HG02870 (cell line): ENCODE data around the gene ZNF189.
"Not testable (repeated sequence)": the region's sequence is repeated elsewhere in the genome, so short reads cannot be mapped to it uniquely, and the experiment has no call there.

Experiments
- ATAC-seq: cut with Tn5 transposase; IDR thresholded peaks from one replicate; pipeline ENCODE4 v1.9.1; 2021; ENCODE audit warnings: mild to moderate bottlenecking, moderate library complexity; ENCODE audit not compliant: unreplicated experiment

Gene ZNF189

DNA sequence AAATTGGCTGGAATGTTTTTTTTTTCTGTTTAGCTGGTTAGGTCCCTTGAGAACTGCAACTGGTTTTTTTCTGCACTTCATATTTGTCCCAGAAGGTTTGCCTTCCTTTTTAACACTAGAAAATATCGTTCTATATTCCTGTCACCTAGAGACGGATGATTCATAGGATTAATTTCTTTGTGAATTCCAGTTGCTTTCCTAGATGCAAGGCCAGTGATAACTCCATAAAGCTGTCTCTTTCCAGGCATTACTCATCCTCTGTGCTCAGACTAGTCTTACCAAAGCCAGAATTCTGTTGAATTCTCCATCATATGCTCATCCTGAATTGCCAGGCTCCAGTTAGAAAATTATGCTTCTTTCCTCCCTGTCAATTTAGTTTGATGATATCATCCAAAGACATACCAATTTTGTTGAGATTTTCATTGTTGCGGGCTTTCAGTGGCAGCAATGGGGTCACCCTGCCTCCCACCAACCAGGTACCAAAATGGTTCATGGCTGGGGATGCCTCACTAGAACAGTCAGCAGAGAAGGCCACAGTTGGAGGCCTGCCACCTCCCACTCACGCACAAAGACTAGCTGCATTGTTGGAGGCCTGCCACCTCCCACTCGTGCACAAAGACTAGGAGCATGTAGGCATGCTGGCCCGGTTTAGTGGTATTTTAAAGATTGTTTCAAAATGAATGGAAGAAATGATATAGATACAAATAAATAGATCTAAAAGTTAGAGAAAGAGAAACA is 22.4 kb upstream of the ZNF189 start:
- ATAC-seq = no peak

DNA sequence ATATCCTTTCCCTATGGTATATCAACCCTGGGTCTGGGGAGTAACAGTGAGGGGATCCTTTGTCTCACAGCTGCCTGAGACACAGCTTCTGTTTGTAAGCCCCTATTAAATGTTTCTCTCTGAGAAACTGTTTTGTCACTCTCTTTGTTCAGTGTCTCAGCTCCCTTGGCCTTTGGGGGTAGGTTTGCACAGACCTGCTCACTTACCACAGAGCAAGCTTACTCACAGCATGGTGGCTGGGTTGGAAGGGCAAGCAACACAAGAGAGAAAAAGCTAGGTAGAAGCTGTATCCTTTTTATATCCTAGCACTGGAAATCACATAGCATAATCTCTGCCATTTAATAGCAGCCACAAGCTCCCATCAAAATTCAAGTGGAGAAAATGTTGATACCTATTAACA is 18.4 kb upstream of the ZNF189 start:
- ATAC-seq = no peak

DNA sequence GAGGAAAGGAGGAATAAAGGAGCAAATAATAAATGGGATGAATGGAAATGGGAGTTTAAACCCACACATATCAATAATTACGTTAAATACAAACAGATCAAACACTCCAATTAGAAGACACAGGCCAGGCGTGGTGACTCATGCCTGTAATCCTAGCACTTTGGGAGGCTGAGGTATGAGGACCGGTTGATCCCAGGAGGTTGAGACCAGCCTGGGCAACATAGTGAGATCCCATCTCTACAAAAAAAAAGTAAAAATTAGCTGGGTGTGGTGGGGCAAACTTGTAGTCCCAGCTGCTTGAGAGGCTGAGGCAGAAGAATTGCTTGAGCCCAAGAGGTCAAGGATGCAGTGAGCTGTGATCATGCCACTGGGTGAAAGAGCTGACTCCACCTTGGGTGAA is 17.5 kb upstream of the ZNF189 start:
- ATAC-seq = no peak

DNA sequence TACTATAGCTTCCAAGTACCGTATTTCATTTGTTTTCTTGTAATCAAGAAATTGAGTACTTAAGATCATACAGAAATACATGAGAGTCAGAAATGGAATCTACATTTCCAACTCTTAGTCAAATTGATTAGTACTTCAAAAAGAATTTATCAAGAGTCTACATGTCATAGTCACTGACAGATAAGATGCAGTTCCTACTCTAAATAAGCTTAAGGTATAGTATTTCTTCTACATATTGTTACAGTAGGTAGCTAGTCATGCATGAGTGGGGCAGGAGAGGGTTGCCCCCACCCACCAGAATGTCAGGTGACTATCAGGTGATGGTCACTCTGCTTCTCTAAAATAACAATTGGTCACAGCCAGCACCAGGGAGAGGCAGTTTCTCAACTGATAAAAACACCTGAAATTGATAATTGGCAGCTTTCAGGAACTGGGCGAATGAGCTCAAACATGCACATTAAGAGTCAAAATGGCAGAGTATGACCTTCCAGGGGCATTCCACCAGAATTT is 16.8 kb upstream of the ZNF189 start:
- ATAC-seq = no peak

DNA sequence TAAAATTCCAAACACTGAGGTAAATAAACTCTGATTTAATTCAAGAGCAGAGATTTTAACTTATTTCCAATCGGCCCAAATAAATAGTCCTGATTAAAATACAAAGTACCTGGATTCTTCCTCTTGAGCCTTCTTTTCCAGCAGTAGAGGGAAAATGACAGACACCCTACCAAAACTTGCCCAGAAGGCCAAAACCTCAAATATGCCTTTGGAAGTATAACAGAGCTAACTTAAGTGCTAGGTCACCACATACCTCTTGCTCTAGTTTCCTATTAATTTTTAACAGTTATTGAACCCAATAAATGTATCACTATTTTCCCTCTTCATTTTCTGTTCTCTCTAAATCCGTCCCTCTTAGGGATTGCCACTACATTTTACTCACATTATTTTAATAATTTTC is 15.3 kb upstream of the ZNF189 start:
- ATAC-seq = no peak

DNA sequence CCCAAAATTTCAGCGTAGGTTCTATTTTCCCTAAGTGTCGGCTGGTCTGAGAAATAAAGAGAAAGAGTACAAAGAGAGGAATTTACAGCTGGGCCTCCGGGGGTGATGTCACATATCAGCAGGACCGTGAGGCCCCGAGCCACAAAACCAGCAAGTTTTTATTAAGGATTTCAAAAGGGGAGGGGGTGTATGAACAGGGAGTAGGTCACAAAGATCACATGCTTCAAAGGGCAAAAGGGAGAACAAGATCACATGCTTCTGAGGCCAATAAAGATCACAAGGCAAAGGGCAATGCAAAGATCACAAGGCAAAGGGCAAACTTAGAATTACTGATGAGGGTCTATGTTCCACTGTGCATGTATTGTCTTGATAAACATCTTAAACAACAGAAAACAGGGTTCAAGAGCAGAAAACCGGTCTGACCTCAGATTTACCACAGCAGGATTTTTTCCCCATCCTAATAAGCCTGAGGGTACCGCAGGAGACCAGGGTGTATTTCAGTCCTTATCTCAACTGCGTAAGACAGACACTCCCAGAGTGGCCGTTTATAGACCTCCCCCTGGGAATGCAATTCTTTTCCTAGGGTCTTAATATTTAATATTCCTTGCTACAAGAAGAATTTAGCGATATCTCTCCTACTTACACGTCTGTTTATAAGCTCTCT is 13.6 kb upstream of the ZNF189 start, which contains the start of gene BAAT:
BAAT (minus strand) TSS at position 134 of the 664 bp plus-strand sequence. CDS start 13,602 bp downstream, outside the sequence.
- not testable (repeated sequence) for ATAC-seq

DNA sequence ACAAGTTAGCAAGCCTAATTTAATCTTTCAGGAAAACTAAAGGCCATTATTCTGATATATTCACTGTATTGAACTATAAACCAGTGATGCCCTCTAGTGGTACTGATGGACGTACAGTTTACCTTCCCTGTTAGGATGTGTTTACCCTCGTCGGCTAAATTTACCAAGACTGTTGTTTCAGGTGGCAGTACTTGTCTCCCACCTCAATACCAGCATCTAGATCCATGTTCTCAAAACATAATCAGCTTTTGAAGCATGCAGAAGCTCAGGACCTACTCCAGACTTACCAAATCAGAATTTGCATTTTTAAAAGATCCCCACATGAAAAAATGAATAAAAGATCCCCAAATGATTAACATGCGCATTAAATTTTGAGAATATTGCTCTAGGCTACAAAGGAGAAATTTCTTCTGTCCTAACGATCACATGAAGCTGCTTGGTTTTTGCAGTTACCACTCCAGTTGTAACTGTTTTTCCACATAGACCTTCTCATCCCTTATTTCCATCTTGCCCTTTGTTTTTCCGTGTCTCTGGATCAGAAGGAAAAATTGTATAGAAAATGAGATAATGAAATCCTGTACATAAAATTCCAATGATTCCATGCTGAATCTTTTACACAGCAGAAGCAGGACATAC is 10.7 kb upstream of the ZNF189 start:
- peak; percentile 89 for ATAC-seq

DNA sequence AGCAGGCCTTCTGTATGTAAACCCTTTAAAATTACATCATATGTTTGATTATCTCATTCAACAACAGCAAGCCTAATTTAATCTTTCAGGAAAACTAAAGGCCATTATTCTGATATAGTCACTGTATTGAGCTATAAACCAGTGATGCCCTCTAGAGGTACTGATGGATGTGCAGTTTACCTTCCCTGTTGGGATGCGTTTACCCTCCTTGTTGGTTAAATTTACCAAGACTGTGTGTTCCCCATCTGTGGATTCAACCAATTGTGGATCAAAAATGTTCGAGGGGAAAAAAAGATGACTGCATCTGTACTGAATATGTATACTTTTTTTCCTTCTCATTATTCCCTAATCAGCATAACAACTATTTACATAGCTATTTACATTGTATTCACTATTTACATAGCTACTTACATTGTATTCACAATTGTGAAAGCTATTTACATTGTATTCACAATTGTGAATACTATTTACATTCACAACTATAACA is 10.1 kb upstream of the ZNF189 start:
- ATAC-seq = no peak

DNA sequence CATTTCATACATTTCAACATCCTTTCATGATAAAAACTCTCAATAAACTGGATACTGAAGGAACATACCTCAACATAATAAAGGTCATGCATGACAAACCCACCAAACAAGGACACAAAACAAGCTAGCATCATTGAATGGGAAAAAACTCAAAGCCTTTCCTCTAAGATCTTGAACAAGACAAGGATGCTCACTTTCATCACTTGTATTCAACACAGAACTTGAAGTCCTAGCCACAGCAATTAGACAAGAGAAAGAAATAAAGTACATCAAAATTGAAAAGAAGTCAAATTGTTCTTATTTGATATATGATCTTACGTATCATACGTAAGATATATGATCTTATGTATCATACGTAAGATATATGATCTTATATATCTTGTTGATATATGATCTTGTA is 5.5 kb upstream of the ZNF189 start:
- ATAC-seq = no peak

DNA sequence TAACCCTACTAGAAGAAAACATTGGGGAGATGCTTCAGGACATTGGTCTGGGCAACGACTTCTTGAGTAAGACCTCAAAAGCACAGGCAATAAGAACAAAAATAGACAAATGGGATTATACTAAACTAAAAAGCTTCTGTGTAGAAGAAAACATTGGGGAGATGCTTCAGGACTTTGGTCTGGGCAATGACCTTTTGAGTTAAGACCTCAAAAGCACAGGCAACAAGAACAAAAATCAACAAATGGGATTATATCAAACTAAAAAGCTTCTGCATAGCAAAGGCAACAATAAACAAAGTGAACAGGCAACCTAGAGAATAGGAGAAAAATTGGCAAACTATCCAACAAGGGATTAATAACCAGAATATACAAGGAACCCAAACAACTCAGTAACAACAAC is 4.0 kb upstream of the ZNF189 start:
- ATAC-seq = no peak

DNA sequence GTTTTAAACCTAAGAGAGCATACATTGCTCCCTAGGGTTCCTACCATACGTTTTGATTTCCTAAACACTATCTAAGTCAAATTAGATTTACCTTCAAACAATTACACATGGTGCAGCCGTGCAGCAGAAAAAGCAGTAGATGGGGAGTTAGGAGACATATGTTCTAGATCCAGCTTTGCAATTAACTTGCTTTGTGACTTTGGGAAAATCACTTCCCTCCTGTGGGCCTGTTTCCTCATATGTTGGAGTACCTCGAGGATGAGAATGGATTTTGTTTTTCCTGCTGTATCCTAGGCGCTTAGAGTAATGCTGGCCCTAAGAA is 944 bp upstream of the ZNF189 start:
- ATAC-seq = no peak

DNA sequence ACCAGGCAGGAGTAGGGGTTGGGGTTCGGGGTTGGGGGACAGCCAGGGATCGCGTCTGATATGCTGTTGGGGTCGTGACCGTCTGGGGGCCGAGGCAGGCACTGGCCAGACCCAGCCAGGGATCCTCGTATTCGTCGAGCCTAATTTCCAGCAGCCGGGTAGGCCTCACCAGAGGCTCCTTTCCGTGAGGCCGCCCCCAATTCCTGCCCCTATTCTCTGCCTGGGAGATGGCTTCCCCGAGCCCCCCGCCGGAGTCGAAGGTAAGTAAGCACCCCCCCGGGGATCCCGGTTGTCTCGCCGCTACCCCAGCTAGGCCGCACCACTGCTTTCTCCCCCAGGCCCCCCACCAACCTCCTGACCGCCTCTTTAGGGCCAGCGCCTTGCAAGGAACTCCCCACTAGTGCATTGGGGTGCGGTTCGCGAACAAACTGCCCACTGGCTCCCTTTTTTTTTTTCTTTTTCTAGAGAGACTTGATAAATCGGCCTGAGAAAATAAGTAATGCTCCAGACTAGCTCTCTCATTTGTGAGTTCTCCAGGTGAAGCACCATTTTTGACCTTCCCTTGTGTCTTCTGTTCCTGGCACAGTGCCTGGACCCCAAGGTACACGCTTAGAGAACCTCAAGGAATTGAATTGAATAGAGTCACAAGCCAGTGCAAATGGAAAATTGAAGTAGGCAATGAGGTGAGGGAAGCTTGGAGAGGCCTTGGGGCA is 435 bp downstream of the ZNF189 start:
- ATAC-seq = peak; percentile 6

DNA sequence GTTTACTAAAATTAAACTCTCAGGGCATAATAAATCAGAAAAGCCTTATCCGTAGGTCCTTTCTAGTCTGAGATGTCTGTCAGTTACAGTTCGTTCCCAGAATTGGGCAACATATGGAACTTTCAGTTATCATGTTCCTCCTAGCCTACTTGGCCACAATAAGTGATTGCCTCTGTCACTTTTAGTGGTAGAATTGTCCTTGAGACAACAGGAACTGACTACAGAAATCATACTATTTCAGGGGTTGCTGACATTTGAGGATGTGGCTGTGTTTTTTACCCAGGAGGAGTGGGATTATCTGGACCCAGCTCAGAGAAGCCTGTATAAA is 956 bp downstream of the ZNF189 start:
- ATAC-seq = no peak

DNA sequence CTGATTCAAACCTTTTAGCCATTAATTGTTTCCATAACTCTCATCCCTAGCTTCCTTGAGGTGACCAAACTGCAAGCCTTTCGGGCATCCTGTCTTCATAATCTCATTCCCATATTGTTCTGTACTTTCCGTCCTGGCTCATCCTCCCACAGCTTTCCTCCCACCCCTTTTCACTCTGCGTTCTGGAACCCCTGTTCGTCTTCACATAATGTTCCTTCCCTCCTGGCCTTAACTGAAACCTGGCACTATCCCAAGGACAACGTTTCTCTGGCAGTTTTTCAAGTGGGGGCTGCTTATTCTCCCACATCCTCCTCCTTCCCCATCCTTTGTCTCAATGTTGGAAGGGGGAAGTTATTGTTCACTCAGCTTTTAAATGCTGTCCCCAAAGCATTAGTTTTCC is 1.5 kb downstream of the ZNF189 start:
- ATAC-seq = no peak

DNA sequence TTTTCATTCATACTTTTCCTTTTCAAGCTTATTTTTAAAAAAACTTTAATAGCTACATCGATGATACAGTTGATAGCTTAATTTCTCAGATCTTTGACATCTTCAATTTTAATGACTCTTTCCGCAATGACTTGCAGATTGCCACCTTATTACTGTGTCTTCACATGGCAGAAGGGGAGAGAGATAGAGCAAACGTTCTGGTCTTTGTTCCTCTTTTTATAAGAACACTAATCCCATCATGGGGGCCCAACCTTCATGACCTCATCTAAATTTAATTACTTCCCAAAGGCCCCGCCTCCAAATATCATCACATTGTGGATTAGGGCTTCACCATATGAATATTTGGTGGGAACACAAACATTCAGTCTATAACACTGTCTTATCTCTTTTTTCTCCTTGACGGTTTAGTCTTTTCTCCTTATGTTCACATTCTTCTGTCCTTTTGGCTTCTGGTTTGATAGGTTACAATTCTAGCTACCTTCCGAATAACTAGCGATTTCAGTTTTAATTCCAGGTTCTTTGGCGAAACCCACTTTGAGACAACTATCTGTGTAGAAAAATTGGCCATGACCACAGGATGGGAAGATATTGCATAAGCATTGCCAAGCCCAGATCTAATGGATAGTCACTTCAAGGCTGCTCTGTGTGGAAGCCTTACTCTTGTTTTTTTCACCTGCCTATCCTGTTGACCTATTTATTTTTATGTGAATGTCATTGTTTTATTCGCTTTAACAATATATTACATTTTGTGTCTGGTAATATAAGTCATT is 5.0 kb downstream of the ZNF189 start:
- ATAC-seq = no peak

DNA sequence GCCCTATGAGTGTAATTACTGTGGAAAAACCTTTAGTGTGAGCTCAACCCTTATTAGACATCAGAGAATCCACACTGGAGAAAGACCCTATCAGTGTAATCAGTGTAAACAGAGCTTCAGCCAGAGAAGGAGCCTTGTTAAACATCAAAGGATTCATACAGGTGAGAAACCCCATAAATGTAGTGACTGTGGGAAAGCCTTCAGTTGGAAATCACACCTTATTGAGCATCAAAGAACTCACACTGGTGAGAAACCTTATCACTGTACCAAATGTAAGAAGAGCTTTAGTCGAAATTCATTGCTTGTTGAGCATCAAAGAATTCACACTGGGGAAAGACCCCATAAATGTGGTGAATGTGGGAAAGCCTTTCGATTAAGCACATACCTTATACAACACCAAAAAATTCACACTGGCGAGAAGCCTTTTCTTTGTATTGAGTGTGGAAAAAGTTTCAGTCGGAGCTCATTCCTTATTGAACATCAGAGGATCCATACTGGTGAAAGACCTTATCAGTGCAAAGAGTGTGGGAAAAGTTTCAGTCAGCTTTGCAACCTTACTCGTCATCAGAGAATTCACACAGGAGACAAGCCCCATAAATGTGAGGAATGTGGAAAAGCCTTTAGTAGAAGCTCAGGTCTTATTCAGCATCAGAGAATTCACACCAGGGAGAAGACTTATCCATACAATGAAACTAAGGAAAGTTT is 9.9 kb downstream of the ZNF189 start:
- no peak for ATAC-seq

DNA sequence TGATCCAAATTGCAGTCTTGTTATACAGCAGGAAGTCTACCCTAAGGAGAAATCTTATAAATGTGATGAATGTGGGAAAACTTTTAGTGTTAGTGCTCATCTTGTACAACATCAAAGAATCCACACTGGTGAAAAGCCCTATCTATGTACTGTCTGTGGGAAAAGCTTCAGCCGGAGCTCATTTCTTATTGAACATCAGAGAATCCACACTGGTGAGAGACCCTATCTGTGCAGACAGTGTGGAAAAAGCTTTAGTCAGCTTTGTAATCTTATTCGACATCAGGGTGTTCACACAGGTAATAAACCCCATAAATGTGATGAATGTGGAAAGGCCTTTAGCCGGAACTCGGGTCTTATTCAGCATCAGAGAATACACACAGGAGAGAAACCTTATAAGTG is 10.4 kb downstream of the ZNF189 start:
- ATAC-seq = no peak

DNA sequence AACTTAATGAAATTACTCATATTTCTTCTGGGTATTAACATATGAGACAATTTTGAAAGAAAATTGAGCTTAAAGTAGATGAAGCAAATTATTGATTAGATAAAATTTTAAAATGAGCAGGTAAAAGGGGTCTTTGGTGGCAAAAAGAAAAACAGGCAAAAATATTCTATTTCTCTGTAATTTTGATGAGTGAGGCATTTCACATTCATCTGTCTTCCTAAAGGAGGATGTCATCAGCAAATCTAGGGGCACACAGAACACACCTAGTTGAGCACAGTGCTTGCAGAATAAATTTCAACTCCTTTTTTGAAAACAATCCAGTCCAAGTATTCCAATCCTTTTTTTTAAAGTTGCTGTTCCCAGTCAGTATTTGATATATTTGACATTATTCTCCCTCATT is 16.2 kb downstream of the ZNF189 start:
- no peak for ATAC-seq

DNA sequence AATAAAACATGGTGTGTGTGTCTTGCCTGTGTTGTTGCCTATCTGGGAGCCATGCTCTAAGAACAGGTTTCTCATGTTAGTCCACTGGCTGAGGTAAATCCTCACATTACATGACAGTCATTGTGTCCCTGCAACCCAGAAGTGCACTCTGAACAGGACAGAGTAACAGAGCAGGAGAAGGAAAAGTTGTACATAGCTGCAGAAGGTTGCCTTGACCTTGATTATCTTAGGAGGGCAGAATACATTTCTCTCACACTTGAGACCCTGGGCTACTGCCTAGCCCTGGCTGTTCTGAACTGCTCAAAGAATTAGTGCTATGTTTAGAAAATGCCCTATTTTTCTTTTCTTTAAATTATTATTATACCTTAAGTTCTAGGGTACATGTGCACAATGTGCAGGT is 16.9 kb downstream of the ZNF189 start:
- ATAC-seq = no peak

DNA sequence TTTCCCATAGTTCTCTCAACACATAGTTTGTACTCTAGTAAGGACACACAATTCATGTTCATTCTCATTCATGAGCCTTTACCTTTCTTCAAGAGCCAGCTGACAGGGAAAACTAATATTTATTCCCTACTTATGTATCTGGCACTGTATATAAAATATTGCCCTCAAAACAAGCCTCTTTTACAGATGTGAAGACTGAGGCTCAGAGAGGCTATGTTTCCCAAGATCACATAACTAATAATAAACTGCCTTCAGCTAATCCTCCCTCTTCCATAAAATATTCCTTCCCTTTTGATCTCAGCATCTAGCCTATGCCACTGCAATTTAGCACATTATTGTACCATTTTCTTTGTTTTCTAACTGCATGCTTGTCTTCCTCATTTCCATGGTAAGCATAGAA is 18.7 kb downstream of the ZNF189 start:
- no peak for ATAC-seq
